ENCODE results near the gene F12.

DNA sequence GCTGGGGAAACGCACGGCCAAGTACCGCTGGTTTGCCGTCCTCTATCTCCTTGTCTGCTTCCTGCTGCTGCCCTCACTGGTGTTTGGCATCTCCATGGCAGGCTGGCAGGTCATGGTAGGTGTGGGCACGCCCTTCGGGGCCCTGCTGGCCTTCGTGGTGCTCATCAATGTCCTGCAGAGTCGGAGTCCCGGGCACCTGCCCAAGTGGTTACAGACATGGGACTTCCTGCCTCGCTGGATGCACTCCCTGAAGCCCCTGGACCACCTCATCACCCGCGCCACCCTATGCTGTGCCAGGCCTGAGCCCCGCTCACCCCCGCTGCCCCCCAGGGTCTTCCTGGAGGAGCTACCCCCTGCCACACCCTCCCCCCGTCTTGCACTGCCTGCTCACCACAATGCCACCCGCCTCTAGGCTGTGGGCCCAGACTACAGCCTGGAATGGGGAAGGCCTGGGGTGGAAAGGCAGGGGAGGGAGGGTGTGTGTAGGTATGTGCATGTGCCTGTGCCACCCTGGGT is 11.4 kb downstream of the F12 start:
- TF ChIP-seq POLR2A (IDR thresholded peaks at IDR 0.05; ENCODE audit: extremely low read depth, insufficient read length) (no peak), CTCF (IDR thresholded peaks at IDR 0.05; ENCODE audit: low read depth, low read length) (no peak)
- TF ChIP-seq, protein P1, sequence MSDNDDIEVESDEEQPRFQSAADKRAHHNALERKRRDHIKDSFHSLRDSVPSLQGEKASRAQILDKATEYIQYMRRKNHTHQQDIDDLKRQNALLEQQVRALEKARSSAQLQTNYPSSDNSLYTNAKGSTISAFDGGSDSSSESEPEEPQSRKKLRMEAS (IDR thresholded peaks at IDR 0.05; ENCODE audit: low read depth, low read length) = no peak

Data from NB4 (cell line).